ES-I3 (cell line): ENCODE results near the gene ZFC3H1.
"Not testable (repeated sequence)": the region's sequence is repeated elsewhere in the genome, so short reads cannot be mapped to it uniquely, and the experiment has no call there.

ENCODE experiments used
- H3K36me3 ChIP-seq: 2 replicates; pipeline ENCODE4 v1.6.1; 2013; ENCODE audit warnings: mild to moderate bottlenecking, low read length, control low read depth, moderate library complexity; ENCODE audit not compliant: insufficient read depth
- H3K4me1 ChIP-seq: 2 replicates; pipeline ENCODE4 v1.6.1; 2013; ENCODE audit warnings: mild to moderate bottlenecking, control low read depth, low read length; ENCODE audit not compliant: insufficient read depth
- H3K9ac ChIP-seq: 2 replicates; pipeline ENCODE4 v1.6.1; 2013; ENCODE audit warnings: low read depth, mild to moderate bottlenecking, low read length, moderate library complexity
- H3K9me3 ChIP-seq: 2 replicates; pipeline ENCODE4 v1.6.1; 2013; ENCODE audit warnings: mild to moderate bottlenecking, low read length, moderate library complexity; ENCODE audit not compliant: control insufficient read depth, insufficient read depth

The ZFC3H1 gene

DNA sequence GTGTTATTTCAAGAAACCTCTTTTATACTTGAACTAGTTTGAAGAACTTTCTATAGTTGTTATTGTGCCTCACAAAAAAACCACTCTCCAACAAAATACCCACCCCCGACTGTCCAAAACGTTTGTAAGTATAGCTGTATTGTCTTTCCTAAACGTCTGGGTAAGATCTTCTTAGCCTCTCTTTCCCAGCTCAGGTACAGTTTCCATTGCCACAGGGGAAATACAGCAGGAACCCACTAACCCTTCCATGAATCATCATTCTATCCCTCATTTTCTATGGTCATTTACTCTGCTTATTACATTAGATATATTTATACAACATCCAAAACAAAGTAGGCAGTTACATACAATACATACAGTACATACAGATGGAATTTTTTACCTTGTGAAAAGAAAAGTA lies 70.8 kb downstream of the ZFC3H1 start:
- no peak overlapping the region for H3K9ac ChIP-seq
- peaks cover 9% of the 10 kb centered on the region; the same call in 1 of the 2 replicates for H3K4me1 ChIP-seq
- H3K9me3 ChIP-seq, result no peaks in the 10 kb centered on the region
- H3K36me3 ChIP-seq, result no peaks in the 10 kb centered on the region

- H3K36me3 ChIP-seq, result no peaks in the 10 kb centered on the region
- H3K9me3 ChIP-seq, result no peaks in the 10 kb centered on the region
- H3K9ac ChIP-seq, result no peak overlapping the region
- H3K4me1 ChIP-seq, result peaks cover 9% of the 10 kb centered on the region; the same call in 1 of the 2 replicates
Observed at GRCh38 chr12:71591601-71592000, 72.0 kb downstream of the ZFC3H1 start.

- H3K4me1 ChIP-seq, result peaks cover 9% of the 10 kb centered on the region; the same call in 1 of the 2 replicates
- no peaks in the 10 kb centered on the region for H3K36me3 ChIP-seq
- H3K9me3 ChIP-seq, result no peaks in the 10 kb centered on the region
- no peak overlapping the region for H3K9ac ChIP-seq
Observed at GRCh38 chr12:71589478-71589881, 74.2 kb downstream of the ZFC3H1 start.

DNA sequence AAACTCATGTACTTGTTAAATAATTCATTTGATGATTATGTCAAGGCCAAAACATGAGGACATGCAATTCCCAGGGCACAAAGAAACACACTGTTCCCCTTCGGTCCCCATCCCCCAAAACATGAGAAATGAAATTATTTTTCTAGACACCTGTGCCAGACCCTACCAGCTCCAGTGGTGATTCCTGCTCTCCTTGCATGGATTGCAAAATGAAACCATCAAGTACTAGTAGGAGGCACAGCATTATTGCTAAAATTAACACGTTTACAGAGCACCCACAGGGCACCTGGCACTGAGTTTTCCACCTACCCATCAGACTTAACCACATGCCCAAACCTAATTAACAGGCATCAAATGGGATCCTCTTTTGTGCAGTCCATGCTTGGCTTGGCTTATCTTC lies 76.6 kb downstream of the ZFC3H1 start:
- Histone ChIP-seq H3K4me1 (peaks cover 9% of the 10 kb centered on the region; the same call in 1 of the 2 replicates), H3K36me3 (no peaks in the 10 kb centered on the region), H3K9me3 (no peaks in the 10 kb centered on the region), H3K9ac (no peak overlapping the region)

- H3K9ac ChIP-seq, result no peak overlapping the region
- H3K9me3 ChIP-seq, result no peaks in the 10 kb centered on the region
- H3K36me3 ChIP-seq, result no peaks in the 10 kb centered on the region
- H3K4me1 ChIP-seq, result no peaks in the 10 kb centered on the region
Observed at GRCh38 chr12:71585218-71585617, 78.4 kb downstream of the ZFC3H1 start.

- no peaks in the 10 kb centered on the region for H3K9me3 ChIP-seq
- H3K9ac ChIP-seq, result no peak overlapping the region
- H3K36me3 ChIP-seq, result no peaks in the 10 kb centered on the region
- H3K4me1 ChIP-seq, result no peaks in the 10 kb centered on the region
Observed at GRCh38 chr12:71584356-71584755, 79.3 kb downstream of the ZFC3H1 start.

DNA sequence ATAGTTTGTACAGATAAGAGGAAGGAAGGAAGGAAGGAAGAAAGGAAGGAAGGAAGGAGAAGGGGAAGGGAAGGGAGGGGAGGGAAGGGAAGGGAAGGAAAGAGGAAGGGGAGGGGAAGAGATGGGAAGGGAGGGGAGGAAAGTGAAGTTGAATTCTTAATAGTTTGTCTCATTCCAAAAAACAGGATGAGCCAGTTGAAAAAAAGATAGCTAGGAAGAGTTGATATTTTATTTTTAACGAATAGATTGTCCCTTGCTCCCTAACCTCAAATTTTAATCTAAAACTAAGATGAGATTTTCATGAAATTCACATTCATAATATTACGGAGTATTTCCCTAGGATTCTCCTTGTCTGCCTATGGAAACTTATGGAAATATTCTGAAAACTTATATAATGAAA lies 80.7 kb downstream of the ZFC3H1 start:
- Histone ChIP-seq H3K4me1 (no peaks in the 10 kb centered on the region), H3K9ac (no peak overlapping the region), H3K9me3 (no peaks in the 10 kb centered on the region), H3K36me3 (no peaks in the 10 kb centered on the region)

GRCh38 chr12:71581206-71581605 lies 82.4 kb downstream of the ZFC3H1 start:
- H3K9ac ChIP-seq, result no peak overlapping the region
- H3K36me3 ChIP-seq, result no peaks in the 10 kb centered on the region
- H3K9me3 ChIP-seq, result no peaks in the 10 kb centered on the region
- H3K4me1 ChIP-seq, result no peaks in the 10 kb centered on the region

DNA sequence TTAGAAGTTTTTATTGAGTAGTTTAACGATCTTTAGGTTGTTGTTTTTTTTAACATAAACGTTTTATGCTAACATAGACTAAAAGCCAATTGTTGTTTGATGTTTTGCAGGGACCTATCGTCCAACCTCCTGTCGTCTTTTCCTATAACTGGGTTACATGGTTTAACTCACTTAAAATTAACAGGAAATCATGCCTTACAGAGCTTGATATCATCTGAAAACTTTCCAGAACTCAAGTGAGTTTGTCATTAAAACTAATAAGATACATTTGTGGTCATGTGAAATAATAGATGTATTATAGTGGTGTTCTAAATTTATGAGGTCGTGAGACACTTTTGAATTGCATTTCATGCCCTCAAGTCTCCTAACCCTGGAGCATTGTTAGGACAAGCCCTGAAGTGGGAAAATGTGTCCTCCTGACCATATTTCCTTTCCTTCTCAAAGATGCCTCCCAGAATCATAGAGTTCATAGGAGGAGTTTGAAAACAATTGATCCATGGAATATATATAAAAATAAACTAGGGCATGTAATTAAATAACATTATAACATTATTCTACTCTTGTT lies 84.9 kb downstream of the ZFC3H1 start:
- H3K9me3 ChIP-seq, result no peaks in the 10 kb centered on the region
- no peaks in the 10 kb centered on the region for H3K36me3 ChIP-seq
- no peak overlapping the region for H3K9ac ChIP-seq
- no peaks in the 10 kb centered on the region for H3K4me1 ChIP-seq

DNA sequence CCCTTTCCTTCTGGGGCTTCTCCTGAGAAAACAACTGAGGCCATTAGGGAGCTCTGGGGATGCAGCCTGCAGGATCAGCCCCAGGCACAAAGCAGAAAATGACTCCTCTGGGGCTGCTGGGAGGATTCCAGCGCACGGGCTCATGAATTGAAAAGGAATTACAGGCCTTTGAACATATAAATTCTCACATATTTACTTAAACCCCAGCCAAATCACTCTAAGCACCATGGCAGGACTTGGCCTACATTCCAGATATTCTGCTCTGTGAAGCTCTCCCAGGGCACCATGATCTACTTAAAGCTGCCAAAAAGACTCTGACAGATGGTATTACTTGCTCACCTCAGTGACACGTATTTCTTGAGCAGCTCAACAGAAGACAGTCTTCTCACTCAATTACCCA lies 87.2 kb downstream of the ZFC3H1 start:
- Histone ChIP-seq H3K4me1 (no peaks in the 10 kb centered on the region), H3K9ac (no peak overlapping the region), H3K9me3 (no peaks in the 10 kb centered on the region), H3K36me3 (no peaks in the 10 kb centered on the region)

- not testable (repeated sequence) for H3K9ac ChIP-seq, H3K4me1 ChIP-seq, H3K36me3 ChIP-seq, H3K9me3 ChIP-seq
Observed at GRCh38 chr12:71569885-71570284, 93.8 kb downstream of the ZFC3H1 start.

GRCh38 chr12:71567537-71567936 lies 96.1 kb downstream of the ZFC3H1 start:
- no peaks in the 10 kb centered on the region for H3K9me3 ChIP-seq
- H3K4me1 ChIP-seq, result peaks cover 10% of the 10 kb centered on the region; the same call in 1 of the 2 replicates
- H3K9ac ChIP-seq, result no peak overlapping the region
- H3K36me3 ChIP-seq, result no peaks in the 10 kb centered on the region

GRCh38 chr12:71566655-71567054 lies 97.0 kb downstream of the ZFC3H1 start:
- Histone ChIP-seq H3K4me1 (peaks cover 10% of the 10 kb centered on the region; the same call in 1 of the 2 replicates), H3K9ac (no peak overlapping the region), H3K9me3 (no peaks in the 10 kb centered on the region), H3K36me3 (no peaks in the 10 kb centered on the region)

DNA sequence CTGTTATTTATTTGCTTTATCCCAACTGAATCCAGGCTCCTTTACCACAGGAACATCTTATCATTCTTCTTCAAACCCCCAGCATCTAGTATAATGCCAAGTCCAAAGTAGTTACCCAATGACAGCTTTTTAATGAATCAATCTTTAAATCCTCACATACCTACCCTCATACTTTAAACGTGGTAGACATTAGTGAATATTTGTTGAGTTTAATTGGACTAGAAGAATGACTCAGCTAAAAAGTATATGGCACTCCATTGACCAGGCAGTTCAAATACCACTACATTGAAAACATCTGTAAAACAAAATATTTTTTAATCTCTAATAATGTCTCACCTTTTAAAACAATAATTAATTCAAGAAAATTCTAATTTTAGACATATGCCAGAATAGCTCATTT lies 98.1 kb downstream of the ZFC3H1 start:
- Histone ChIP-seq H3K9ac (no peak overlapping the region), H3K4me1 (peaks cover 10% of the 10 kb centered on the region; the same call in 1 of the 2 replicates), H3K9me3 (no peaks in the 10 kb centered on the region), H3K36me3 (no peaks in the 10 kb centered on the region)

- H3K4me1 ChIP-seq, result peaks cover 12% of the 10 kb centered on the region
- H3K36me3 ChIP-seq, result no peaks in the 10 kb centered on the region
- H3K9me3 ChIP-seq, result no peaks in the 10 kb centered on the region
- H3K9ac ChIP-seq, result no peak overlapping the region
Observed at GRCh38 chr12:71562676-71563595, 100.7 kb downstream of the ZFC3H1 start.
